ENCODE data around the gene KIAA1586.

DNA sequence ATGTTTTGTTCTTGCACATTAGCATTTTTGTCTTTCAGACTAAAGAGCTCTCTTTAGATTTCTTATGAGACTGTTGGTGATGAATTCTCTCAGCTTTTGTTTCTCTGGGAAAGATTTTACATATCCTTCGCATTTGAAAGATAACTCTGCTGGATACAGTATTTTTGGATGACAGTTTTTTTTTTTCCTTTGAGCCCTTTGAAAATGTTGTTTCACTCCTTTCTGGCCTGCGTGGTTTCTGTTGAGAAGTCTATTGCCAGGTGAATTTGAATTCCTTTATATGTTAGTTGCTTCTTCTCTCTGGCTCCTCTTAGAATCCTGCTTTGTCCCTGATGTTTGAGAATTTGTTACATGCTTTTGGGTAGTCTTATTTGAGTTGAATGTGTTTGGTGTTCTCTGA, 22.2 kb upstream of the KIAA1586 start:
- TF ChIP-seq CTCF (IDR thresholded peaks at IDR 0.05) (no peak), EP300 (IDR thresholded peaks at IDR 0.05) (no peak)
